ENCODE results near the gene B3GALT5. TPM values are rescaled to one million over a fixed set of nuclear protein-coding genes. Genes with fewer than 3 reads are reported as not detected.

The B3GALT5 gene
- total RNA-seq, 1 donor from 2014 or later: 0.25 TPM

- no peak for TF ChIP-seq CTCF (IDR thresholded peaks at IDR 0.05; ENCODE audit: partially characterized antibody, unreplicated experiment)
- Mint-ChIP-seq H3K27ac (ENCODE audit: unreplicated experiment) (no peak overlapping the region), H3K4me1 (ENCODE audit: low read depth, unreplicated experiment) (no peaks in the 10 kb centered on the region), H3K9me3 (ENCODE audit: unreplicated experiment) (no peaks in the 10 kb centered on the region), H3K27me3 (ENCODE audit: unreplicated experiment) (no peaks in the 10 kb centered on the region), H3K4me3 (ENCODE audit: unreplicated experiment) (no peak overlapping the region), H3K36me3 (ENCODE audit: unreplicated experiment) (no peaks in the 10 kb centered on the region)
- DNase-seq: no peak
Observed at GRCh38 chr21:39575775-39576174, 37.0 kb upstream of the B3GALT5 start.

GRCh38 chr21:39576518-39577128 lies 36.1 kb upstream of the B3GALT5 start:
- Mint-ChIP-seq H3K4me1 (ENCODE audit: low read depth, unreplicated experiment) (no peaks in the 10 kb centered on the region), H3K36me3 (ENCODE audit: unreplicated experiment) (no peaks in the 10 kb centered on the region), H3K4me3 (ENCODE audit: unreplicated experiment) (no peak overlapping the region), H3K9me3 (ENCODE audit: unreplicated experiment) (no peaks in the 10 kb centered on the region), H3K27me3 (ENCODE audit: unreplicated experiment) (no peaks in the 10 kb centered on the region), H3K27ac (ENCODE audit: unreplicated experiment) (no peak overlapping the region)
- TF ChIP-seq CTCF (IDR thresholded peaks at IDR 0.05; ENCODE audit: partially characterized antibody, unreplicated experiment): no peak
- DNase-seq: no peak

- no peak overlapping the region for H3K27ac Mint-ChIP-seq (ENCODE audit: unreplicated experiment)
- no peak overlapping the region for H3K4me3 Mint-ChIP-seq (ENCODE audit: unreplicated experiment)
- H3K36me3 Mint-ChIP-seq (ENCODE audit: unreplicated experiment): no peaks in the 10 kb centered on the region
- H3K4me1 Mint-ChIP-seq (ENCODE audit: low read depth, unreplicated experiment): no peaks in the 10 kb centered on the region
- no peak for DNase-seq
- H3K9me3 Mint-ChIP-seq (ENCODE audit: unreplicated experiment): no peaks in the 10 kb centered on the region
- no peak for TF ChIP-seq CTCF (IDR thresholded peaks at IDR 0.05; ENCODE audit: partially characterized antibody, unreplicated experiment)
- H3K27me3 Mint-ChIP-seq (ENCODE audit: unreplicated experiment): no peaks in the 10 kb centered on the region
Observed at GRCh38 chr21:39579734-39580332, 32.9 kb upstream of the B3GALT5 start.

GRCh38 chr21:39580744-39581143 lies 32.0 kb upstream of the B3GALT5 start:
- Mint-ChIP-seq H3K4me3 (ENCODE audit: unreplicated experiment) (no peak overlapping the region), H3K4me1 (ENCODE audit: low read depth, unreplicated experiment) (no peaks in the 10 kb centered on the region), H3K27ac (ENCODE audit: unreplicated experiment) (no peak overlapping the region), H3K36me3 (ENCODE audit: unreplicated experiment) (no peaks in the 10 kb centered on the region), H3K27me3 (ENCODE audit: unreplicated experiment) (no peaks in the 10 kb centered on the region), H3K9me3 (ENCODE audit: unreplicated experiment) (no peaks in the 10 kb centered on the region)
- TF ChIP-seq CTCF (IDR thresholded peaks at IDR 0.05; ENCODE audit: partially characterized antibody, unreplicated experiment): no peak
- DNase-seq: no peak

GRCh38 chr21:39581414-39581813 lies 31.3 kb upstream of the B3GALT5 start:
- H3K4me1 Mint-ChIP-seq (ENCODE audit: low read depth, unreplicated experiment): no peaks in the 10 kb centered on the region
- no peaks in the 10 kb centered on the region for H3K36me3 Mint-ChIP-seq (ENCODE audit: unreplicated experiment)
- H3K9me3 Mint-ChIP-seq (ENCODE audit: unreplicated experiment): no peaks in the 10 kb centered on the region
- H3K4me3 Mint-ChIP-seq (ENCODE audit: unreplicated experiment): no peak overlapping the region
- no peak for DNase-seq
- TF ChIP-seq CTCF (IDR thresholded peaks at IDR 0.05; ENCODE audit: partially characterized antibody, unreplicated experiment): no peak
- no peak overlapping the region for H3K27ac Mint-ChIP-seq (ENCODE audit: unreplicated experiment)
- H3K27me3 Mint-ChIP-seq (ENCODE audit: unreplicated experiment): no peaks in the 10 kb centered on the region

Data from glutamatergic neuron (in vitro differentiated cells).